HUES64 (cell line): ENCODE data around the gene BEND2.

Experiments used
- H3K27ac ChIP-seq: 2 replicates; pipeline ENCODE4 v1.7.0; 2013; ENCODE audit warnings: low read depth, low read length, inconsistent platforms
- H3K27me3 ChIP-seq: 2 replicates; pipeline ENCODE4 v1.6.1; 2013; ENCODE audit warnings: mild to moderate bottlenecking, low read length; ENCODE audit not compliant: insufficient read depth
- H3K36me3 ChIP-seq: 2 replicates; pipeline ENCODE4 v1.6.1; 2013; ENCODE audit warnings: mild to moderate bottlenecking, low read length; ENCODE audit not compliant: insufficient read depth
- H3K4me1 ChIP-seq: 2 replicates; pipeline ENCODE4 v1.6.1; 2013; ENCODE audit warnings: mild to moderate bottlenecking, low read length, moderate library complexity; ENCODE audit not compliant: insufficient read depth
- H3K4me3 ChIP-seq: 2 replicates; pipeline ENCODE4 v1.5.1; 2013; ENCODE audit warnings: mild to moderate bottlenecking, low read length, moderate library complexity
- H3K9ac ChIP-seq: 2 replicates; pipeline ENCODE4 v1.6.1; 2013; ENCODE audit warnings: mild to moderate bottlenecking, low read depth, low read length
- H3K9me3 ChIP-seq: 2 replicates; pipeline ENCODE4 v1.6.1; 2013; ENCODE audit warnings: low read depth, low read length; ENCODE audit not compliant: insufficient read depth
- WGBS: fragments of 150-250, 120-280 bp; methylation state at CpG from one replicate; pipeline ENCODE4 v1.1.7; 2013; ENCODE audit warnings: missing lambda C conversion rate; 5-methylcytosine and 5-hydroxymethylcytosine counted together

Gene BEND2

GRCh38 chrX:18136816-18137215, 83.9 kb downstream of the BEND2 start:
- H3K4me1 ChIP-seq, result no peaks in the 10 kb centered on the region
- no peak overlapping the region for H3K9ac ChIP-seq
- no peak overlapping the region for H3K4me3 ChIP-seq
- H3K27me3 ChIP-seq, result peaks cover 3% of the 10 kb centered on the region; the same call in 1 of the 2 replicates
- WGBS, result 98% methylated on average over 6 of the region's 6 CpGs
- no peaks in the 10 kb centered on the region for H3K36me3 ChIP-seq
- H3K27ac ChIP-seq, result no peak overlapping the region
- H3K9me3 ChIP-seq, result no peaks in the 10 kb centered on the region

- Histone ChIP-seq H3K27ac (no peak overlapping the region), H3K4me3 (no peak overlapping the region), H3K9ac (no peak overlapping the region), H3K4me1 (no peaks in the 10 kb centered on the region), H3K9me3 (no peaks in the 10 kb centered on the region), H3K36me3 (no peaks in the 10 kb centered on the region), H3K27me3 (peaks cover 3% of the 10 kb centered on the region; the same call in 1 of the 2 replicates)
- 94% methylated on average over 6 of the region's 6 CpGs for WGBS
Measured at GRCh38 chrX:18133605-18134004, 87.1 kb downstream of the BEND2 start.

GRCh38 chrX:18129690-18130089, 91.0 kb downstream of the BEND2 start:
- H3K36me3 ChIP-seq, result no peaks in the 10 kb centered on the region
- H3K4me1 ChIP-seq, result no peaks in the 10 kb centered on the region
- H3K9ac ChIP-seq, result no peak overlapping the region
- no peak overlapping the region for H3K4me3 ChIP-seq
- H3K27ac ChIP-seq, result no peak overlapping the region
- no peaks in the 10 kb centered on the region for H3K27me3 ChIP-seq
- WGBS, result 90% methylated on average over 8 of the region's 8 CpGs
- H3K9me3 ChIP-seq, result no peaks in the 10 kb centered on the region

- Histone ChIP-seq H3K36me3 (no peaks in the 10 kb centered on the region), H3K4me1 (no peaks in the 10 kb centered on the region), H3K4me3 (no peak overlapping the region), H3K9ac (no peak overlapping the region), H3K9me3 (no peaks in the 10 kb centered on the region), H3K27ac (no peak overlapping the region), H3K27me3 (no peaks in the 10 kb centered on the region)
Measured at GRCh38 chrX:18126971-18127370, 93.7 kb downstream of the BEND2 start.

GRCh38 chrX:18119856-18120255, 100.8 kb downstream of the BEND2 start:
- 79% methylated on average over 2 of the region's 2 CpGs for WGBS
- no peaks in the 10 kb centered on the region for H3K27me3 ChIP-seq
- no peaks in the 10 kb centered on the region for H3K4me1 ChIP-seq
- no peak overlapping the region for H3K27ac ChIP-seq
- no peak overlapping the region for H3K9ac ChIP-seq
- no peaks in the 10 kb centered on the region for H3K9me3 ChIP-seq
- H3K4me3 ChIP-seq, result no peak overlapping the region
- no peaks in the 10 kb centered on the region for H3K36me3 ChIP-seq
